ENCODE results near the gene VPS26B. TPM values are rescaled to one million over a fixed set of nuclear protein-coding genes. Genes with fewer than 3 reads are reported as not detected.
"Not testable (repeated sequence)": the region's sequence is repeated elsewhere in the genome, so short reads cannot be mapped to it uniquely, and the experiment has no call there.

VPS26B gene
- total RNA-seq, 1 experiment from 2014 or later: 33.7 TPM

DNA sequence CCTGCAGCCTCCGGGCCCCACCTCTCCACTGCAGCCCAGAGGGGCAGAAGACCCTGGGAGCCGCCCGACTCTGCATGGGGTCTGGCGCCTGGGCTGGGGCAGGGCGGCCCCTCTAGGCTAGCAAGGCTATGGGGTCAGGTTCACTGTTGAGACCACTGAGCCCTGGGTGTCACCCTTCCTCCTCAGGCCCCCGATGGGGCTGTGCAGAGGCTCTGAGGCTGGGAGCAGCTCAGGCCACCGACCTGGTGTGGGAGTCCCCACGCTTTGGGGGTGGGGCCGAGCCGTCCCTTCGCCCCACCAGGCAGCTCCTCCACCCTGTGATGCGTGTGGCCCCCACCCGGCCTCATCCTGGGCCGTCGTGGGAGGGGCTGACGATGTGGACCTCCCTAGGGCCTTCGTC is 57.2 kb downstream of the VPS26B start:
- not testable (repeated sequence) for DNase-seq (ENCODE audit: low read depth)

DNA sequence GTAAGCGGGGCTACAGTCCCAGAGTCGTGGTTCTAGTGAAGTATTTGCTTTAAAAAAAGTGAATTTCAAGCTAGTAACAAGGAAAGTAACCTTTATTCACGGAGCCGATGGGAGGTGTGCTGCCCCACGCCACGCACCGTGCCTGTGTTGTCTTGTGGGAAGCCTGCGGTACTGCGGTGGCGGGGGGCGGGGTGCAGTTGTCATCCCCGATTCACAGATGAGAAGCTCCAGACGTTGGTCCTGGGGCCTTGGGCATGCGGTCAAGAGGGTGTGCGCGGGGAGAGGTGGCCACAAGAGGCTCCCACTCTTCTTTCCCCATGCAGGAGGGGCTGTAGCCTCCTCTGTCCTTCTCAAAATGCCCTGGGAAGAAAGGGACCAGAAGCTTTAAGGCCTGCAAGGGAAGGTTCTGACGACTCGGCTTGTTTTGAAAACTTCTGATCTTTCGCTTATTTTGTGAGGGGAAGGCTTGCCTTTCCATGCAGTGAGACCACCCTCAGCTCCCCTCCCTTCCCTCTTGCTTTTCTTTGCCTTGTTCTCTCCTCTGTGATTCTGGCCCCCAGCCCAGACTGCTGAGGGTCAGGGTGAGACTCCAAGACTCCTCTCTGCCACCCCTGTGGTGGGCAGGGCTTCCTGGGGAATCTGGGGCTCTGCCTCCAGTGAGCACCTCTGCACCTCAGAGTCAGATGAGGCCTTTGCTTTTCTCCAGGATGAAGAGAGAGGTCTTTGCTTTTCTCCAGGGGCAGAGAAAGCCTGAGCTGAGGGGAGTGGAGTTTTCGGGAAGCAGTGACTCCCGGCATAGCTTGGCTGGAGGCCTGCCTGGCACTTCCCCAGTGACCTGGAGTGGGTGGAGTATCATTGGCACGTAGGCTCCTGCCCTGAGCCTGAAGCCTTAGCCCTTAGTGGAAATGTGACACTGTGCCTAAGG is 57.9 kb downstream of the VPS26B start:
- DNase-seq (ENCODE audit: low read depth): no peak

DNA sequence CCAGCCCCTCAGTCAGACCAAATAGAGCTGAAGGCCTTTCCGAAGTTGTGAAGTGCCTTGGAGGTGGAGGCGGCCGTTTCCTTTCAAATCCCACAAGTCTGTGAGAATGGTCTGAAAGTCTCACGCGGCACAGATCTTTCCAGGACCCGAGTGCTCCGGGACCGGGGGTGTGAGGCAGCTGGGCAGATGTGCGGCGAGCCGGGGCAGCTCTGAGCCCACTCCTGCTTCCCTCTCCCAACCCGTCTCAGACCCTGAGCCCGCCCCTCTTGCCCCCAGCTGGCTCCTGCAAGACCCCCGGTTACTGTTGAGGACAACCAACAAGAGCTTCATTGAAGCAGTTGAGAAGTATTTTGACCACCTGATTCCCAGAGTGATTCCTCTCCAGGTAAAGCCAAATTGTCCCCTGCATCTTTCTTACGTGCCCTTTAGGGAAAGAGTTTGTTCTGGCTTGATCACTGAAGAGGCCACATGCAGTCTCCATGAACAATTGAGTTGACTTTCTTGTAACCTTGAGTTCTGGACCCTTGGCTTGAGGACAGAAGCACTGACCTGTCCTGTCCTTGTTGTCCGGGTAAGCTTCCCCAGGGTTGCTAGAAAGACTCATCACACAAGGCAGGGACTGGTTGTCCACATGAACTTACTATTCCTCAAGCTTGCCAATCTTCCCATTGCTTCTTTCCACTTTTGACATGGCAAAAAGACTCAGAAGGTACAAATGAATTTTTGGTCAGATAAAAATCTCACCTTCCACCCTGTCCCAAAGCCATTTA is 59.2 kb downstream of the VPS26B start:
- no peak for DNase-seq (ENCODE audit: low read depth)

DNA sequence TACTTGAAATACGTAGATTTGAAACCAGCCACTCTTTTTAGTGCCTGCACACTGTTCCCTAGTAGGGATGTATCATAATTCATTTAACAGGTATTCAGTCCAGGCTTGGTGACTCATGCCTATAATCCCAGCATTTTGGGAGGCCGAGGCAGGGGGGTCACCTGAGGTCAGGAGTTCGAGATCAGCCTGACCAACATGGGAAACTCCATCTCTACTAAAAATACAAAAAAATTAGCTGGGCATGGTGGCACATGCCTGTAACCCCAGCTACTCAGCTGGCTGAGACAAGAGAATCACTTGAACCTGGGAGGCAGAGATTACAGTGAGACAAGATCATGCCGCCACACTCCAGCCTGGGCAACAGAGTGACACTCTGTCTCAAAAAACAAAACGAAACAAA is 59.9 kb downstream of the VPS26B start:
- DNase-seq (ENCODE audit: low read depth): not testable (repeated sequence)

DNA sequence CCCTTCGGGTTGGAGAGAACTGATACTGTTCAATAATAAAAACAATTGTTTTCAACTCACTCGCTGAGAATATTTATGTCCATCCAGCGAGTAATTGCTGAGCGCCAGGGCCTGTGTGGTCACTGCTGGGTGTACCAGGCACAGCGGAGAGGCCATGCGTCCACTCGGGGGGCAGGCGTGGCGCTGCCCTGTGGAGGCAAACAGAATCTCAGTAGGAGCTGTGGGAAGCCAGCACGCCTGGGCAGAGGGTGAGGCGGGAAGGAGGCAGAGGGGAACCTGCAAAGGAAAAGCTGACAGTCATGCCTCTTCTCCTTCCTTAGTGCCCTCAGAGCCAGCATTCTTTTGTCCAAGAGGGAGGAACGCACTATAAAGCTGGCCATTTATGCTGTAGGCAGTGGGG is 63.1 kb downstream of the VPS26B start:
- no peak for DNase-seq (ENCODE audit: low read depth)

DNA sequence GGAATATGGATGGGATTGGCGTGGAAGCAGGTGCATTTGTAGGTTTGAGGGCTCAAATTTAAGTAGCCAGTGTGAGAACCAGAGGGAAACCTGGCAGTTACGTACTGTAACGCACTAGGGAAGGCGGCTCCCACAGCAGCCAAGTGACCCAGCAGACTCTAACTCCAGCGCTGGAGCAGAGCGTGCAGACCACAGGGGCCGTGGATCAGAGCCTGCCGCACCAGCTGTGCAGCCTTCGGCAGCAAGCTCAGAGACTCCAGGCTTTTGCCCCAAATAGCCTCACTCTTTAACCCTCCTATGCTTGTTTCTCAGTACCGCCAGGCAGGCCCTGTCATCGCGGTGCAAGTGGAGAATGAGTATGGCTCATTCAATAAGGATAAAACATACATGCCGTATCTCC is 64.0 kb downstream of the VPS26B start:
- DNase-seq (ENCODE audit: low read depth): no peak

DNA sequence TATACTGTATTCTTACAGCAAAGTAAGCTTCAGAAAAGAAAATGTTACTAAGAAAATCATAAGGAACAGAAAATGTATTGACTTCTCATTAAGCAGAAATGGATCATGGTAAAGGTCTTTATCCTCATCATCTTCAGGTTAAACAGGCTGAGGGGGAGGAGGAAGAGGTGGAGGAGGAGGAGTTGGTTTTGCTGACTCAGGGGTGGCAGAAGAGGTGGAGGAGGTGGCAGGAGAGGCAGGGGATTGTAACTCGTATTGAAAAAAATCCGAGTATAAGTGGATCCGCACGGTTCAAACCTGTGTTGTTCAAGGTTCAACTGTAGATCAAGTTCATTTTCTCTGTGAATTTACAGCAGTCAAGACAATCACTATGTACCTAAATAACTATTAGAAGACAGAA is 64.7 kb downstream of the VPS26B start:
- no peak for DNase-seq (ENCODE audit: low read depth)

DNA sequence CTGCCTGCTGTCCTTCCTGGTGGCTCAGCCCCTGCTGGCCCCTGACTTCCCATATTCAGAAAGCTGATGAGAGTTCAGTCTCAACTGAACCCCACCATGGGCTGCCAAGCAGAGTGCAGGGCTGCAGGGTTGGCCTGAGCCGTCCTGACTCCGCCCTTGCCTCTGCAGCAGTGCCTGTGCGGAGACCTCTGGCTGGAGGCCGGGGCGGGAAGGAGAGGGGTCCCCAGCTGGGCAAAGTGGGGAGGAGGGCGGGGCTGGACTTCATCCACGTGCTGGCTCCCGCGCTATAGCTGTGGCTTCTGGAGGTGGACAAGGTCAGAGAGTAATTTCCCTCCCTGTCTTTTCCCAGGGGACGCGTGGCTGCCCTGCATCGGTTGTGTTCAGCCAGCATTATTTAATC is 65.3 kb downstream of the VPS26B start:
- DNase-seq (ENCODE audit: low read depth): no peak

DNA sequence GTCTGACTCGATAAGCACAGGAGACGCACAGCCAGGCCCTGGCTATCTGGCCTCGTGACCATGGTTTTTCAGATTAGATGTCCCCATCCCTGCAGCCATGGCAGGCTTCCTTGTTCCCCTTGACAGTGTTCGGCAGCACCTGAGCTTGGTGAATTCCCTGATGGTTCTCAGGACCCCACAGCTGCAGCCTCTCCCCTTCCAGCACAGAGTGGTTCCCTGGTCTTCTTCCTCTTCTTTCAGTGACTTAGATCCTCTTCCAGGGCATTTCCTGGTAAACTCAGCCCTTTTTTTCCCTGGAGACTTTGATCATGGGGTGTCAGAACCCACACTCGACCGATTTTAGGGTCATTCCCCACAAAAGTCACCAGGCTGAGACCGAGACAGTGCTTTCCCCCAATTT is 66.2 kb downstream of the VPS26B start:
- no peak for DNase-seq (ENCODE audit: low read depth)

DNA sequence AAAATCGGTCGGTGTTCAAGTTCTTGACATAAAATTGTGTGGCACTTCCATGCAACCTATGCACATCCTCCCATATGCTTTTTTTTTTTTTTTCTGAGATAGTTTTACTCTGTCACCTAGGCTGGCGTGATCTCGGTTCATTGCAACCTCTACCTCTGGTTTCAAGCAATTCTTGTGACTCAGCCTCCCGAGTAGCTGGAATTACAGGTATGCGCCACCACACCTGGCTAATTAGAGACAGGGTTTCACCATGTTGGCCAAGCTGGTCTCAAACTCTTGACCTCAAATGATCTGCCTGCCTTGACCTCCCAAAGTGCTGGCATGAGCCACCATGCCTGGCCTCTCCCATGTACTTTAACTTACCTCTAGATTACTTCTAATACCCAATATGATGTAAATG is 66.7 kb downstream of the VPS26B start:
- DNase-seq (ENCODE audit: low read depth): no peak

DNA sequence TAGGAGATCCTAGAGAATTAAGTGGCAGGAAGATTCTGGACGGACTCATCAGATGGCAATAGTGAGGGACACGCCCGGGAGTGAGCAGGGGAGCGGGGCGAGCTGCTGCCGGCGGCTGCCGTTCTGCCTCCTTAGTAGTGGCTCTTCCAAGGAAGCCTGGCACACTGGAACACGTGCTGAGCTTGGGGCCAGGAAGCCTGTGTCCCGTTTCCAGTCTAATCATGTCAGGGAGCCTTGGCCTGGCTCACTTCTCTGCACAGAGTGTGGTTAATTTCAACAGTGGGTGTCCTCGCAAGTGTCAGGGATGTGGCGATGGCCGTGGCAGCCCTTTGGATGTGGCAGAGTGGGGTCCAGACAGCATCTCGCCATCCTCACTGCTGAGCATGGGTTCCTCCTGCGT is 68.2 kb downstream of the VPS26B start:
- DNase-seq (ENCODE audit: low read depth): no peak

DNA sequence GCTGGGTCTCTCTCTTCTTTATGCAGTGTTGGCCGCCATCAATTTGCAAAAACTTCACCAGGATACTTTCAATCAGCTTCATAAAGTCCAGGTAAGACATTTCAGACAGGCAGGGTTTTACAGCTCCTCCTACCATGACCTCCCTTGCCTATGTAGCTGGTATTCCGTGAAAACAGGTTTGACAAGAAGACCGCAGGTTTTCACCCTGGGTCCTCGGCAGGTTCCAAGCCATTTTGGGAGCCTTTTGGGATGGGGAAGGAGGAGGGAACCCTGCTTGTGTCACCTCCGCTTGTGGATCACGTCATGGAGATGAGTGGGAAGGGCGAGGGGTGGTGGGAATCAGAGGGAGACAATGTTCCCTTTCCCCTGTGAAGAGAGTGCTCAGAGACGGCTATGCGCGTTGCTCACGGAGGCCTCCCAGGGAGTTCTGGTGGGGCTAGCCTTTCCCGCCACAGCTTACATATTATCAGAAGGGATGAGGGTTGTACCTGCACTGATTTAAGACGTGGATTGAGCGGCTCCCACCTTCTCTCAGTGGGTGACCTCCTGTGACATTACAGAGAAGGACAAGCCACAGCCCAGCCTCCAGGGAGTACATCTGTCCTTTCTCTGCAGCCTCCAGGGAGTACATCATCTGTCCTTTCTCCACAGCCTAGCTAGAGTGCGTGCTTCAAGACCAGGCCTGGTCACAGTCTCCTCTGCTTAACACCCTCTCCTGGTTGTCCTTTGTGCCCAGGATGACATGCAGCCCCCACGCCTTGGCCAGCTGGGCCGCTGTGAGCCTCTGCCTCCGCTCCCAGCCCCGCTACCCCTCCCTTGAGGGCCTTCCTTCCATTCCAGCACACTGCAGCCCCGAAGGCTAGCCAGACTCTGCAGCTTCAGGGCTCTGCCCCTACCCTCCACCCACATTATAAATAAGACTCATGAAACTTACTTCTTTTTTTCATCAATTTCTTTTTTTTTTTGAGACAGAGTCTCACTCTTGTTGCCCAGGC is 68.9 kb downstream of the VPS26B start:
- DNase-seq (ENCODE audit: low read depth): no peak

DNA sequence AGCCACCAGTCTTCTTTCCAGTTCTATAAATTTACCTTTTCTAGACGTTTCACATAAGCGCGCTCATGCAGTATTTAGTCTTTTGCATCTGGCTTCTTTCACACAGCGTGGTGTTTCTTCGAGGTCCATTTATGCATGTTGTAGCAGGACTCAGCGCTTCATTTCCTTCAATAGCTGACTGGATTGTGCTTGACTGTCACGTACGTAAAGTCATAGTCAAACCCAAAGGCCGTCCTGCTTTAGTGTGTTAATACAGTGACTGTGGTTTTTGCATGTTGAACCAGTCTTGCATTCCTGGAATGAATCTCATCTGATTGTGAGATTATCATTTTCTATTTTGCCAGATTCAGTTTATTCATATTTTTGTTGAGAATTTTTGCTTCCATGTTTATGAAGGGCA is 70.2 kb downstream of the VPS26B start:
- DNase-seq (ENCODE audit: low read depth): no peak

Other genes with a start within 250 kb of the VPS26B start
- 6.1 and 7.3 TPM in 2 replicates for gene JAM3, start 155.6 kb upstream of the VPS26B start, total RNA-seq (2014; rRNA removed; shearing (Covaris generic))
- gene NCAPD3, start 704 bp upstream of the VPS26B start, total RNA-seq (2014; rRNA removed; shearing (Covaris generic)): 47.7 and 69.1 TPM in 2 replicates
- gene THYN1, start 28.7 kb downstream of the VPS26B start, total RNA-seq (2014; rRNA removed; shearing (Covaris generic)): 71.5 and 74.3 TPM in 2 replicates
- gene ACAD8, start 28.9 kb downstream of the VPS26B start, total RNA-seq (2014; rRNA removed; shearing (Covaris generic)): 11.6 and 12.0 TPM in 2 replicates
- gene GLB1L3, start 51.7 kb downstream of the VPS26B start, total RNA-seq (2014; rRNA removed; shearing (Covaris generic)): not detected in 2 replicates
- gene GLB1L2, start 107.3 kb downstream of the VPS26B start, total RNA-seq (2014; rRNA removed; shearing (Covaris generic)): not detected in 2 replicates
- not detected in 2 replicates for gene B3GAT1, start 187.6 kb downstream of the VPS26B start, total RNA-seq (2014; rRNA removed; shearing (Covaris generic))

All from M059J (cell line).